GM12892 (cell line): Measurements from ENCODE around the gene NPIPA1.
"Not testable (repeated sequence)": the region's sequence is repeated elsewhere in the genome, so short reads cannot be mapped to it uniquely, and the experiment has no call there.

Experiments used
- POLR2A ChIP-seq: IDR thresholded peaks from 2 replicates; pipeline ENCODE4 v1.6.1; 2011; ENCODE audit warnings: low read depth, low read length, control low read depth
- POLR2AphosphoS5 ChIP-seq: IDR thresholded peaks from 2 replicates; pipeline ENCODE4 v1.6.1; 2011; ENCODE audit warnings: low read depth, low read length, control low read depth
- TAF1 ChIP-seq: IDR thresholded peaks from 2 replicates; pipeline ENCODE4 v1.6.1; 2011; ENCODE audit warnings: low read depth, mild to moderate bottlenecking, control low read depth, low read length, borderline replicate concordance

DNA sequence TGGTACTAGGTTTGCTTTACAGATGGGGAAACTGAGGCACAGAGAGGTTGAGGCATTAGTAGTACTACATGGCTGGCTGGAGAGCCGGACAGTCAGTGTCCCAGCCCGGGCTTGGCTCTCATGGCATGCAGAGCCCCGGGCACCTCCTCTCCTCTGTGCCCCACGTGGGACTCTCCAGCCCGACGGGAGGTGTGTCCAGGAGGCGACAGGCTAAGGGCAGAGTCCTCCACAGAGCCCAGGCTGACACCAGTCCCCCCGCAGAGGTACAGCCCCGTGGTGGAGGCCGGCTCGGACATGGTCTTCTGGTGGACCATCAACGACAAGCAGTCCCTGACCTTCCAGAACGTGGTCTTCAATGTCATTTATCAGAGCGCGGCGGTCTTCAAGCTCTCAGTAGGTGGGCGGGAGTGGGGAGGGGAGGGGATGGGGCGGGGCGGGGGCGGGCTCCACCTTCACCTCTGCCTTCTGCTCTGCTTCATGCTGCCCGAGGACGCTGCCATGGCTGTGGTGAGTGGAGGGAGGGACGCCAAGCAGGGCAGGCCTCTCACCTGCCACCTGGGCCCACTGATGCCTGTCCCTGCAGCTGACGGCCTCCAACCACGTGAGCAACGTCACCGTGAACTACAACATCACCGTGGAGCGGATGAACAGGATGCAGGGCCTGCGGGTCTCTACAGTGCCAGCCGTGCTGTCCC lies 13.7 kb upstream of the NPIPA1 start:
- TF ChIP-seq POLR2A, POLR2AphosphoS5, TAF1: not testable (repeated sequence)
